GM23248 (cell line): ENCODE measurements around the gene MYLK. TPM values are rescaled to one million over a fixed set of nuclear protein-coding genes. Genes with fewer than 3 reads are reported as not detected.
A peak's percentile ranks its signal among the peaks of the same experiment; 100 is the strongest.

Experiments used
- DNase-seq: peaks from one replicate; pipeline ENCODE4 v3.0.0-alpha.2; 2015
- H2AFZ ChIP-seq: fragments of 200-600 bp; sonication (generic); 2 replicates; pipeline ENCODE4 v1.6.1; 2016; ENCODE audit warnings: antibody characterized with exemption
- H3F3A ChIP-seq: fragments of 200-600 bp; sonication (generic); 2 replicates; pipeline ENCODE4 v1.6.1; 2016; ENCODE audit warnings: mild to moderate bottlenecking, antibody characterized with exemption, mixed run types; ENCODE audit not compliant: insufficient read depth
- H3K27ac ChIP-seq: fragments of 200-600 bp; sonication (generic); 2 replicates; pipeline ENCODE4 v1.5.1; 2016; ENCODE audit warnings: mild to moderate bottlenecking
- H3K27me3 ChIP-seq: fragments of 200-600 bp; sonication (generic); replicated peaks from 2 replicates; pipeline ENCODE4 v1.6.1; 2016; ENCODE audit warnings: mild to moderate bottlenecking; ENCODE audit not compliant: insufficient read depth
- H3K36me3 ChIP-seq: fragments of 200-600 bp; sonication (generic); 2 replicates; pipeline ENCODE4 v1.6.1; 2016; ENCODE audit warnings: low read depth, mild to moderate bottlenecking
- H3K4me1 ChIP-seq: fragments of 200-600 bp; sonication (generic); 2 replicates; pipeline ENCODE4 v1.6.1; 2016; ENCODE audit warnings: mild to moderate bottlenecking; ENCODE audit not compliant: insufficient read depth
- H3K4me2 ChIP-seq: fragments of 200-600 bp; sonication (generic); one replicate; pipeline ENCODE4 v1.6.1; 2016; ENCODE audit warnings: mild to moderate bottlenecking; ENCODE audit not compliant: unreplicated experiment
- H3K4me3 ChIP-seq: fragments of 200-600 bp; sonication (generic); 2 replicates; pipeline ENCODE4 v1.5.1; 2016; ENCODE audit warnings: mild to moderate bottlenecking
- H3K79me2 ChIP-seq: fragments of 200-600 bp; sonication (generic); 2 replicates; pipeline ENCODE4 v1.6.1; 2016; ENCODE audit warnings: mild to moderate bottlenecking; ENCODE audit not compliant: insufficient read depth
- H3K9ac ChIP-seq: fragments of 200-600 bp; sonication (generic); 2 replicates; pipeline ENCODE4 v1.6.1; 2016; ENCODE audit warnings: mild to moderate bottlenecking
- H3K9me2 ChIP-seq: fragments of 200-600 bp; sonication (generic); 2 replicates; pipeline ENCODE4 v1.6.1; 2016; ENCODE audit warnings: mixed run types, mild to moderate bottlenecking, moderate library complexity; ENCODE audit not compliant: insufficient read depth
- H3K9me3 ChIP-seq: fragments of 200-600 bp; sonication (generic); one replicate; pipeline ENCODE4 v1.6.1; 2017; ENCODE audit warnings: low read depth
- H4K20me1 ChIP-seq: fragments of 200-600 bp; sonication (generic); 2 replicates; pipeline ENCODE4 v1.6.0; 2016; ENCODE audit not compliant: insufficient read depth
- EZH2 ChIP-seq: fragments of 200-600 bp; sonication (generic); IDR thresholded peaks from 2 replicates; pipeline ENCODE4 v1.6.1; 2018; ENCODE audit warnings: antibody characterized with exemption, mild to moderate bottlenecking; ENCODE audit not compliant: insufficient read depth, poor library complexity, severe bottlenecking
- EZH2phosphoT487 ChIP-seq: fragments of 200-600 bp; sonication (generic); IDR thresholded peaks from 2 replicates; pipeline ENCODE4 v1.6.1; 2018; ENCODE audit warnings: antibody characterized with exemption, moderate library complexity, mild to moderate bottlenecking, low read depth; ENCODE audit not compliant: insufficient read depth
- WGBS, 2 experiments: methylation state at CpG; one replicate each; pipeline ENCODE4 v1.1.6; 2015 to 2017; ENCODE audit warnings: low lambda C conversion rate in 2 of 2, low coverage in 1 of 2; ENCODE audit errors: missing lambda C conversion rate in 2 of 2; 5-methylcytosine and 5-hydroxymethylcytosine counted together
- in situ Hi-C: fragments of 300-500 bp; cut with MboI; formaldehyde crosslinking; loops from 2 replicates; pipeline ENCODE4 v1.15.0; 2020
- polyA plus RNA-seq: library from polyadenylated mRNA; unstranded; fragments of >200 nt; fragmentation: Nextera tagmentation; extraction: Ambion mirVana; gene quantifications from 2 replicates; pipeline ENCODE4 v1.2.1, GENCODE V29; 2016
- total RNA-seq: library from RNA; depleted of rRNA; stranded (reverse); fragments of >200 nt; shearing (Covaris generic); gene quantifications from 2 replicates; pipeline ENCODE4 v1.2.3, GENCODE V29; 2014

Gene MYLK
- total and polyA plus RNA-seq, 2 experiments from 2014 or later = 110 to 174 TPM

DNA sequence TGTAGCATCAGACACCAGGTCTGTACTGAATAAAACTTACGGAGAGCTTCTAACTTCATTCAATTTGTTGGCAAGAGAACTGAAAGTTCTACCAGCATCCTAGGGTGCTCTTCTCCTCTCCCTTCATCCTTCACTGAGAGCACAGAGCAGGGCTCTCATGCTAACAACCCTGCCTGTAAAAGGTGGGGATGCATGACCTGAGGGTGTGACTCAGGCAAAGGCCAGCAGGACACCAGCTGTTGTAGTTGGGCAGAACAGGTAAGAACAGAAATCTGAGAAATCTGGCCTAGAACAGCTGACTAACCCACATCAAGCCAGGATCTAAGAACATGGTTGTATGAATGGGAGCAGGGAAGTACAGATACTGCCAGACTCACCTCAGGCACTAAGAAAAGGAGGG, 64.2 kb downstream of the MYLK start:
- WGBS, 2 experiments = 100% methylated on average over 1 of the region's 1 CpG
- no peaks in the 10 kb centered on the region for H3K27me3 ChIP-seq
- H3K36me3 ChIP-seq = peaks cover 26% of the 10 kb centered on the region
- no peaks in the 10 kb centered on the region for H3K9me2 ChIP-seq
- peaks cover 46% of the 10 kb centered on the region for H3K4me1 ChIP-seq
- TF ChIP-seq EZH2 (no peak), EZH2phosphoT487 (no peak)
- DNase-seq = no peak
- H3K4me3 ChIP-seq = no peak overlapping the region
- in situ Hi-C loops = no loop called here
- no peak overlapping the region for H3K9ac ChIP-seq
- no peaks in the 10 kb centered on the region for H4K20me1 ChIP-seq
- H3K4me2 ChIP-seq = no peak overlapping the region
- H3K27ac ChIP-seq = no peak overlapping the region
- H3K79me2 ChIP-seq = peaks cover 21% of the 10 kb centered on the region
- H2AFZ ChIP-seq = no peak overlapping the region
- H3K9me3 ChIP-seq = no peaks in the 10 kb centered on the region
- H3F3A ChIP-seq = peaks cover 53% of the 10 kb centered on the region

DNA sequence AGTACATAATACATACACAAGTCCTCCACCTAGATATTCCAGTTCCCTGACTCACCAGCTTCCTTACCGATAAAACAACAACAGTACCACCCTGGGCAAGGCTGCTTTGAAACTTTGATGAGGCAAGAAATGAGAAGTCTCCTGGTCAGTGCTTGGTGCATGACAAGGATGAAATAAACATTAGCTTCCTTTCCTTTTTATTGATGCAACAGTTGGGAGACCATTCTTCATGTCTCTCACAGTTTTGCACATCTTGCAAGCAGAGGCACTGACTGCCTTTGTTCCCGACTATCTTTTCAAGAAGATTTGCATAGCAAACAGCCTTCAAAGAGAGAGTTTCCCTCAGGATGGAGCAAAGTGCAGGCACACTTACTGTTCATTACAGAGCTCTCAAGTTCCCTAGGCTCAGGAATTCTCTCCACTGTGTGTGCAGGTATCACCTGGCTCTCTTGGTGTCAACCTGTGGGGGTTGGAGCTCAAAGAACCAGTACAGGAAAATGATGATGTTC, 65.2 kb downstream of the MYLK start:
- in situ Hi-C loops = no loop called here

DNA sequence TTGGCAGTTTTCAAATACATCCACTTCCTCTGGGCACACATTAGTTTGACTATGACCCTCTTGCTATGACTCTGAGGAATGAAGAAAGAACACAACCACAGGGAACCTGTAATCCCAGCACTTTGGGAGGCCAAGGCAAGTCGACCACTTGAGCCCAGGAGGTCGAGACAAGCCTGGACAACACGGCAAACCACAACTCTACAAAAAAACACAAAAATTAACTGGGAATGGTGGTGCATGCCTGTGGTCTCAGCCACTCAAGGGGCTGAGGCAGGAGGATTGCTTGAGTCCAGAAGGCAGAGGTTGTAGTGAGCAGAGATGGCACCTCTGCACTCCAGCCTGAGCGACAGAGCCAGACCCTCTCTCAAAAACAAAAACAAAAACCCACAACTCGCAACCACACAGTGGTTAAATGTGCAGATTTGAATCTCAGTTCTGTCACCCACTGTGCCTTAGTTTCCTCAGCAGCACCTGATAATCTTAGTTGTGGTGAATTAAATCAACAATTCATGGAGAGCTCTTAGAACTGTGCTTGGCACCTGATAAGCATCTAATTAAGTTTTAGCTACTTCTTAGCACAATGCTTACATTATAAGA, 65.7 kb downstream of the MYLK start:
- Histone ChIP-seq H3F3A (peaks cover 67% of the 10 kb centered on the region), H3K27ac (peak overlapping the region; percentile 60), H3K9me2 (no peaks in the 10 kb centered on the region), H3K79me2 (peaks cover 10% of the 10 kb centered on the region), H3K9me3 (no peaks in the 10 kb centered on the region), H3K9ac (no peak overlapping the region), H2AFZ (no peak overlapping the region), H3K4me1 (peaks cover 61% of the 10 kb centered on the region), H3K4me3 (no peak overlapping the region), H4K20me1 (no peaks in the 10 kb centered on the region), H3K27me3 (no peaks in the 10 kb centered on the region), H3K36me3 (peaks cover 31% of the 10 kb centered on the region), H3K4me2 (peak overlapping the region; percentile 17)
- WGBS, 2 experiments = 78 to 80% methylated on average over 5 of the region's 5 CpGs
- TF ChIP-seq EZH2 (no peak), EZH2phosphoT487 (no peak)
- in situ Hi-C loops = no loop called here
- no peak for DNase-seq

More for the DNA sequence above, 65.2 kb downstream of the MYLK start:
- Histone ChIP-seq H4K20me1 (no peaks in the 10 kb centered on the region), H3K4me3 (no peak overlapping the region), H3K27ac (peak overlapping the region; percentile 60), H3K9ac (no peak overlapping the region), H2AFZ (no peak overlapping the region), H3K27me3 (no peaks in the 10 kb centered on the region), H3K9me2 (no peaks in the 10 kb centered on the region), H3K79me2 (peaks cover 14% of the 10 kb centered on the region), H3K4me1 (peaks cover 56% of the 10 kb centered on the region), H3K36me3 (peaks cover 31% of the 10 kb centered on the region), H3K4me2 (peak overlapping the region; percentile 17), H3F3A (peaks cover 62% of the 10 kb centered on the region), H3K9me3 (no peaks in the 10 kb centered on the region)
- TF ChIP-seq EZH2phosphoT487 = no peak
- TF ChIP-seq EZH2 = no peak
- WGBS, 2 experiments = 43 to 46% methylated on average over 2 of the region's 2 CpGs
- DNase-seq = peak; percentile 65

DNA sequence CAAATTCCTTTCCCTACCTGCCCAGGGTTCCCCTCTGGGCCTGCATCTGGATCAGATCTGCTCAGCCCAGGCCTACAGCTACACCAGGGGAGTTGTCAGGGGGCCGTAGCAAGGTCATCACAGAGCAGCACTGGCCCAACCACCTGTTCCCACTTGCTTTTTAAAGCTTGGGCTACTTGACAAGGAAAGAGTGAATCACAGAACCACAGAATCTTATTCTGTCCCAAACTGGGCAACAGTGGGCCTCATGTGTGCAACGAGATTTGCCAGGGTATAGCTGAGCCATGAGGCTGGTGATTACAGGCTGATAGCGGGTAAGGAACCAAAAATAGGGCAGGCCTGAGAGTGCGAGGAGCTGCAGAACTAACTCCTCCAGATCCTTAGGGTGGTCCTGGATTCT, 66.7 kb downstream of the MYLK start:
- H2AFZ ChIP-seq = no peak overlapping the region
- peaks cover 27% of the 10 kb centered on the region for H3K36me3 ChIP-seq
- peak overlapping the region; percentile 60 for H3K27ac ChIP-seq
- WGBS, 2 experiments = 86% methylated on average over 4 of the region's 4 CpGs
- peaks cover 75% of the 10 kb centered on the region for H3F3A ChIP-seq
- peaks cover 64% of the 10 kb centered on the region for H3K4me1 ChIP-seq
- no peak overlapping the region for H3K9ac ChIP-seq
- no peaks in the 10 kb centered on the region for H4K20me1 ChIP-seq
- H3K9me3 ChIP-seq = no peaks in the 10 kb centered on the region
- H3K9me2 ChIP-seq = no peaks in the 10 kb centered on the region
- peak; percentile 66 for DNase-seq
- no peak overlapping the region for H3K4me3 ChIP-seq
- H3K27me3 ChIP-seq = no peaks in the 10 kb centered on the region
- TF ChIP-seq EZH2phosphoT487 (no peak), EZH2 (no peak)
- in situ Hi-C loops = no loop called here
- peaks cover 18% of the 10 kb centered on the region for H3K79me2 ChIP-seq
- H3K4me2 ChIP-seq = peak overlapping the region; percentile 26
